GM23248 (cell line): Measurements from ENCODE around the gene NTRK2. TPM values are rescaled to one million over a fixed set of nuclear protein-coding genes. Genes with fewer than 3 reads are reported as not detected.

ENCODE experiments used
- DNase-seq: peaks from one replicate; pipeline ENCODE4 v3.0.0-alpha.2; 2015
- H2AFZ ChIP-seq: fragments of 200-600 bp; sonication (generic); 2 replicates; pipeline ENCODE4 v1.6.1; 2016; ENCODE audit warnings: antibody characterized with exemption
- H3F3A ChIP-seq: fragments of 200-600 bp; sonication (generic); 2 replicates; pipeline ENCODE4 v1.6.1; 2016; ENCODE audit warnings: mild to moderate bottlenecking, antibody characterized with exemption, mixed run types; ENCODE audit not compliant: insufficient read depth
- H3K27ac ChIP-seq: fragments of 200-600 bp; sonication (generic); 2 replicates; pipeline ENCODE4 v1.5.1; 2016; ENCODE audit warnings: mild to moderate bottlenecking
- H3K27me3 ChIP-seq: fragments of 200-600 bp; sonication (generic); replicated peaks from 2 replicates; pipeline ENCODE4 v1.6.1; 2016; ENCODE audit warnings: mild to moderate bottlenecking; ENCODE audit not compliant: insufficient read depth
- H3K36me3 ChIP-seq: fragments of 200-600 bp; sonication (generic); 2 replicates; pipeline ENCODE4 v1.6.1; 2016; ENCODE audit warnings: low read depth, mild to moderate bottlenecking
- H3K4me1 ChIP-seq: fragments of 200-600 bp; sonication (generic); 2 replicates; pipeline ENCODE4 v1.6.1; 2016; ENCODE audit warnings: mild to moderate bottlenecking; ENCODE audit not compliant: insufficient read depth
- H3K4me2 ChIP-seq: fragments of 200-600 bp; sonication (generic); one replicate; pipeline ENCODE4 v1.6.1; 2016; ENCODE audit warnings: mild to moderate bottlenecking; ENCODE audit not compliant: unreplicated experiment
- H3K4me3 ChIP-seq: fragments of 200-600 bp; sonication (generic); 2 replicates; pipeline ENCODE4 v1.5.1; 2016; ENCODE audit warnings: mild to moderate bottlenecking
- H3K79me2 ChIP-seq: fragments of 200-600 bp; sonication (generic); 2 replicates; pipeline ENCODE4 v1.6.1; 2016; ENCODE audit warnings: mild to moderate bottlenecking; ENCODE audit not compliant: insufficient read depth
- H3K9ac ChIP-seq: fragments of 200-600 bp; sonication (generic); 2 replicates; pipeline ENCODE4 v1.6.1; 2016; ENCODE audit warnings: mild to moderate bottlenecking
- H3K9me2 ChIP-seq: fragments of 200-600 bp; sonication (generic); 2 replicates; pipeline ENCODE4 v1.6.1; 2016; ENCODE audit warnings: mixed run types, mild to moderate bottlenecking, moderate library complexity; ENCODE audit not compliant: insufficient read depth
- H3K9me3 ChIP-seq: fragments of 200-600 bp; sonication (generic); one replicate; pipeline ENCODE4 v1.6.1; 2017; ENCODE audit warnings: low read depth
- H4K20me1 ChIP-seq: fragments of 200-600 bp; sonication (generic); 2 replicates; pipeline ENCODE4 v1.6.0; 2016; ENCODE audit not compliant: insufficient read depth
- EZH2 ChIP-seq: fragments of 200-600 bp; sonication (generic); IDR thresholded peaks from 2 replicates; pipeline ENCODE4 v1.6.1; 2018; ENCODE audit warnings: antibody characterized with exemption, mild to moderate bottlenecking; ENCODE audit not compliant: insufficient read depth, poor library complexity, severe bottlenecking
- EZH2phosphoT487 ChIP-seq: fragments of 200-600 bp; sonication (generic); IDR thresholded peaks from 2 replicates; pipeline ENCODE4 v1.6.1; 2018; ENCODE audit warnings: antibody characterized with exemption, moderate library complexity, mild to moderate bottlenecking, low read depth; ENCODE audit not compliant: insufficient read depth
- WGBS, 2 experiments: methylation state at CpG; one replicate each; pipeline ENCODE4 v1.1.6; 2015 to 2017; ENCODE audit warnings: low lambda C conversion rate in 2 of 2, low coverage in 1 of 2; ENCODE audit errors: missing lambda C conversion rate in 2 of 2; 5-methylcytosine and 5-hydroxymethylcytosine counted together
- in situ Hi-C: fragments of 300-500 bp; cut with MboI; formaldehyde crosslinking; loops from 2 replicates; pipeline ENCODE4 v1.15.0; 2020
- polyA plus RNA-seq: library from polyadenylated mRNA; unstranded; fragments of >200 nt; fragmentation: Nextera tagmentation; extraction: Ambion mirVana; gene quantifications from 2 replicates; pipeline ENCODE4 v1.2.1, GENCODE V29; 2016
- total RNA-seq: library from RNA; depleted of rRNA; stranded (reverse); fragments of >200 nt; shearing (Covaris generic); gene quantifications from 2 replicates; pipeline ENCODE4 v1.2.3, GENCODE V29; 2014

Gene NTRK2
- total and polyA plus RNA-seq, 2 experiments from 2014 or later: not detected

DNA sequence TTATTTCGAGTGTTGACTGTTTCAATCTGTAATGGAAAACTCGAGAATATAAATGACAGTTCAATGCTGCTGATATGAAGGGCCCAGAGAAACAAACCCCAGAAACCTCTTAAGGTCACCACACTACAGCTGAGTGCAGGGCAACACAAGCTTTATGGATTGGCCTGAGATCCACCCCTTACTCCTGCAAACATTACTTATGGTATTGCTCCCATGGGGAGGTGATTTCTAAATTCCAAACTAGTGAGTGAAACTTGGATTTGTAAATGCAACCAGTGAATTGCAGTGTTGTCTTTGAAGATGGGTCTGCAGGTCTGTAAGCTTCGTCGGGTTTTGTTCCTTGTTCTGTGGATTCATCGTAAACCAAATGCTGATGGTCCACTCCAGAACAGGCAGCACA is 85.4 kb downstream of the NTRK2 start:
- Histone ChIP-seq H3K9me3 (no peaks in the 10 kb centered on the region), H4K20me1 (no peaks in the 10 kb centered on the region), H3K4me2 (no peak overlapping the region), H3F3A (no peaks in the 10 kb centered on the region), H3K4me3 (no peak overlapping the region), H2AFZ (no peak overlapping the region), H3K79me2 (no peaks in the 10 kb centered on the region), H3K36me3 (no peaks in the 10 kb centered on the region), H3K27ac (no peak overlapping the region), H3K4me1 (no peaks in the 10 kb centered on the region), H3K9me2 (no peaks in the 10 kb centered on the region), H3K27me3 (no peaks in the 10 kb centered on the region), H3K9ac (no peak overlapping the region)
- WGBS, 2 experiments: 74 to 76% methylated on average over 5 of the region's 5 CpGs
- DNase-seq: no peak
- in situ Hi-C loops: no loop called here
- no peak for TF ChIP-seq EZH2

DNA sequence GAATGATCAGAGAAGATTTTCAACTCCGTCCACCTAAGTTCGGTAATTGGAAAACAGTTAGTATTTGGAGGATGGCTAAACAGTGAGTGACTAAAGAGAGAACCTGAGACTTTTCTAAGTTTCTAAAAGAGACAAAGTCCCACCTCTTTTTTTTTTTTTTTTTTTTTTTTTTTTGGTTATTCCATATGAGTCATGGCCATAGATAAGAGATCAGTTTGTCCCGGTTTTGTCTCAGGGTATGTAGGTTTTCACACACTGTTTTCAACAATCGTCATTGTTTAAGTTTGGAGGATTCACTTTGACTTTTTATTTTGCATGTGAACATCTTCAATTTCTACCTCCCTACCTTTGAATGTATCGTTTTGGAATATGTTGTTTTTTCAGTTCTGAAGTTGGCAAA is 85.9 kb downstream of the NTRK2 start:
- TF ChIP-seq EZH2phosphoT487 (no peak), EZH2 (no peak)
- 70 to 74% methylated on average over 5 of the region's 5 CpGs for WGBS, 2 experiments
- H3K4me2 ChIP-seq: no peak overlapping the region
- H3F3A ChIP-seq: no peaks in the 10 kb centered on the region
- H3K79me2 ChIP-seq: no peaks in the 10 kb centered on the region
- H3K4me1 ChIP-seq: no peaks in the 10 kb centered on the region
- no peaks in the 10 kb centered on the region for H3K9me2 ChIP-seq
- in situ Hi-C loops: no loop called here
- H3K9me3 ChIP-seq: no peaks in the 10 kb centered on the region
- H3K36me3 ChIP-seq: no peaks in the 10 kb centered on the region
- H3K4me3 ChIP-seq: no peak overlapping the region
- DNase-seq: no peak
- no peak overlapping the region for H3K9ac ChIP-seq
- H2AFZ ChIP-seq: no peak overlapping the region
- no peaks in the 10 kb centered on the region for H3K27me3 ChIP-seq
- H4K20me1 ChIP-seq: no peaks in the 10 kb centered on the region
- no peak overlapping the region for H3K27ac ChIP-seq

DNA sequence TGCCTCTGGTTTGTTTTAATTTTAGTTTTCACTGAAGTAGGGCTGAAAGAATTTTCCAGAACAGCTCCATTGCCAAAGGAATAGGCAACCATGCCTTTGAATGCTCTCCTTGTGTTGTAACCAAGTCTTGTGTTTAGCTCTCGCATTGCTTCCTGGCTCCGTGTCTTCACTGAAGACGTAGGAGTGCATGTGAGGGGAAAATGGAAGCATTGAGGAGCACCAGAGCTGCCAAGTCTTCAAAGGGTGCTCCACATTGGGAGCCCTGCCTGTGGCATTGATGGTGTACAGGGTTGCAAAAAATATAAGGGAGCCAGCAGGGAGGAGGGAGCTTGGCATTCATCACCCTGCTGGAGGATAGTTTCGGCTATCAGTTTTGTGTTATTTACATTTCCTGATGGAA is 86.6 kb downstream of the NTRK2 start:
- Histone ChIP-seq H3K27ac (no peak overlapping the region), H2AFZ (no peak overlapping the region), H3K4me1 (no peaks in the 10 kb centered on the region), H3K4me2 (no peak overlapping the region), H3K9me2 (no peaks in the 10 kb centered on the region), H4K20me1 (no peaks in the 10 kb centered on the region), H3K9me3 (no peaks in the 10 kb centered on the region), H3F3A (no peaks in the 10 kb centered on the region), H3K9ac (no peak overlapping the region), H3K36me3 (no peaks in the 10 kb centered on the region), H3K27me3 (no peaks in the 10 kb centered on the region; the same call in 1 of the 2 replicates), H3K79me2 (no peaks in the 10 kb centered on the region), H3K4me3 (no peak overlapping the region)
- 16% methylated on average over 4 of the region's 4 CpGs for WGBS, 2 experiments
- no peak for DNase-seq
- in situ Hi-C loops: no loop called here
- TF ChIP-seq EZH2phosphoT487: no peak
- TF ChIP-seq EZH2: no peak

DNA sequence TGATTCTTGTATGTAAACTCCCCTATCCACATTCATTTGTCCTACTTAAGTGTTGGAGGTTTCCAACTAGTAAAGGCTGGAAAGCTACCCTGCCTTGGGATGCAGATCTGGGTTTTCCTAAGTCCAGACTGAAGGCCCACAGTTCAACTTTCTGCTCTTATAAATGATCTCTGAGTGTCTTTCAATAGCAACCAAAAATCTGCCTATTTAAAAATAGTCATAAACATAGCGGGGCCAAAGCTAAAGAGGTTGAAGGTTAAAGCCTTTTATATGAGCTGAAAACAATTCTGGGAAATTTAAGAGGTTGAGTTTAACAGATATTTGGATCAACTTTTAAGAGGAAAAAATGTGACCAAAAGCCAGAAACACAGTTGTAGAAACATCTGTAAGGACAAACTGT is 87.2 kb downstream of the NTRK2 start:
- H3K79me2 ChIP-seq: no peaks in the 10 kb centered on the region
- H3K9me3 ChIP-seq: no peaks in the 10 kb centered on the region
- no peak overlapping the region for H3K4me2 ChIP-seq
- in situ Hi-C loops: no loop called here
- 0% methylated on average over 1 of the region's 1 CpG for WGBS, 2 experiments
- TF ChIP-seq EZH2 (no peak), EZH2phosphoT487 (no peak)
- no peak overlapping the region for H3K4me3 ChIP-seq
- H3K36me3 ChIP-seq: no peaks in the 10 kb centered on the region
- no peak for DNase-seq
- no peaks in the 10 kb centered on the region; the same call in 1 of the 2 replicates for H3K27me3 ChIP-seq
- H3K9ac ChIP-seq: no peak overlapping the region
- H2AFZ ChIP-seq: no peak overlapping the region
- no peaks in the 10 kb centered on the region for H4K20me1 ChIP-seq
- H3K9me2 ChIP-seq: no peaks in the 10 kb centered on the region
- H3K4me1 ChIP-seq: no peaks in the 10 kb centered on the region
- H3K27ac ChIP-seq: no peak overlapping the region
- no peaks in the 10 kb centered on the region for H3F3A ChIP-seq

DNA sequence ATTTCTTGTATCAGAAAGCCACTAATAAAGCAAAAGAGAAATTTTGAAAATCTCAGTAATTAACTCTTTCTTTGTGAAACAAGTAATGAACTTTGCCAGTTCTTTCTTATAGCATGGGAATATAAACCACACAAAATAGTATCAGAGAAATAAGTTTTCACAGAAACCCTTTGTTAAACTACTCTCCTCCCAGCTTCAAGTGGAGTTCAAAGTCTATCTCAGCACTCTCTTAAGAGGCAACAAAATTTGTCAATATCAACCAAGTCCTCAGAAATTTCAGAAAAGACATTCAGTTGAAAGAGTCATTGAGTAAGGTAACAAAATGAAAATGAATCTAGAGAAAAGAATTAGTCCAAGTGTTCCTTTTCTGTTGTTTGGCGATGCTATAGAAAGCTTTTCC is 89.3 kb downstream of the NTRK2 start:
- Histone ChIP-seq H3F3A (no peaks in the 10 kb centered on the region), H3K4me1 (no peaks in the 10 kb centered on the region), H3K79me2 (no peaks in the 10 kb centered on the region), H3K4me2 (no peak overlapping the region), H3K9ac (no peak overlapping the region), H3K27me3 (no peaks in the 10 kb centered on the region; the same call in 1 of the 2 replicates), H2AFZ (no peak overlapping the region), H3K27ac (no peak overlapping the region), H3K9me3 (no peaks in the 10 kb centered on the region), H3K36me3 (no peaks in the 10 kb centered on the region), H3K9me2 (no peaks in the 10 kb centered on the region), H4K20me1 (no peaks in the 10 kb centered on the region), H3K4me3 (no peak overlapping the region)
- no peak for DNase-seq
- WGBS, 2 experiments: 70 to 80% methylated on average over 1 of the region's 1 CpG
- in situ Hi-C loops: no loop called here
- no peak for TF ChIP-seq EZH2
- no peak for TF ChIP-seq EZH2phosphoT487
